Ovary (tissue), 3 donors: ENCODE measurements around the gene LSP1.

Source experiments
- EP300 ChIP-seq: sonication (generic); formaldehyde crosslinking; IDR thresholded peaks from one replicate; pipeline ENCODE4 v1.6.1; 2017; ENCODE audit warnings: antibody characterized with exemption
- POLR2A ChIP-seq: fragments of 450-650 bp; IDR thresholded peaks from one replicate; pipeline ENCODE4 v1.6.1; 2017; ENCODE audit warnings: antibody characterized with exemption, mild to moderate bottlenecking, moderate library complexity
- TF ChIP-seq, protein P1 (sequence below), 3 donors: fragments of 450-650 bp in 2 of 3; fragments of 200-600 bp in 1 of 3; IDR thresholded peaks; one replicate each; pipeline versions ENCODE4 v1.5.1 to v1.8.0; 2016 to 2022; ENCODE audit warnings: antibody characterized with exemption in 3 of 3, mild to moderate bottlenecking in 1 of 3
- donor health status: DM: no; HTN: no; CAD: no.

DNA sequence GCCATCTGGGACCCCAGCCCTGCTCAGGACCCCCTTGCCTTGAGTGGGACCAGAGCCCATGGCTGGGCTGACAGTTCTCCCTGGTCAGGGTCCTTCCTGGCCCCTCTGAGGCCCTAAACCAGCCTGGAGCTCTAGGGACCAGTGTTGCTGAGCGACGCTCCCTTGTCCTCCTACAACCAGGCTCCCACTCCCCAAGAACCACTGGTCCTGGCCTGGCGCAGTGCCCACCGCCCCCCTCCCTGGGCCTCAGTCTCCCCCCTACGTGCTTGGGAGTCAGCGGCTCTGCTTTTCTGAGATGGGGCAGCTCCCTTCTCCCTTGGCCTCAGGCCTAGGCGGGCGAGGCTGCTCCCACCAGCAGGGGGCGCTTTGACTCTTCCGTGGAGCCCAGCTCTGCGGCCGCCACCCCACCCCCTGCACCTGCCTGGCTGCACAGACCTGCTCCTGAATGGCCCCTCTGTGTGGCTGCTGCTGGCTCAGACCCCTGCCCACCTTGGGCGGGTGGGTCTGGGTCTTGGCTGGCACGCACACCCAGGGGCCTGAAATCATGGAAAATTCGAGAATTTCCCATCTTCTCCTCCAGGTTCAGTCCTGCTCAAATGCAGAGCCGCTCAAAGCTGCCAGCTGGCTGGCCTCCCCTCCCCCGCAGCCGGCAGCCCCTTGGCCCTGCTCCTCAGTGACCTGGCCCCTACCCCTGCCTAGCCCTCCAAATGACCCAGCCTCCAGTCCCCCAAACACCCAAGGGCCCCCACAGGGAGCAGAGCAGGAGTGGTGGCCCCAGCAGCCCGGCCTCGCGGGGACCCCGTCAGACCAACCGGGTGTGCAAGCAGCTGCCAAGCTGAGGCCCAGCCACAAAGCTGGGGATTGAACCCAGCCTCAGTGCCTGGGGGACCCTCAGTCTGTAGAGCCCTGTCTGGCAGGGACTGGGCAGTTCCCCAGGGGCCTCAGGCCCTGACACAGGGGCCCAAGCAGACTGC, 29.7 kb downstream of the LSP1 start:
- TF ChIP-seq, protein P1, sequence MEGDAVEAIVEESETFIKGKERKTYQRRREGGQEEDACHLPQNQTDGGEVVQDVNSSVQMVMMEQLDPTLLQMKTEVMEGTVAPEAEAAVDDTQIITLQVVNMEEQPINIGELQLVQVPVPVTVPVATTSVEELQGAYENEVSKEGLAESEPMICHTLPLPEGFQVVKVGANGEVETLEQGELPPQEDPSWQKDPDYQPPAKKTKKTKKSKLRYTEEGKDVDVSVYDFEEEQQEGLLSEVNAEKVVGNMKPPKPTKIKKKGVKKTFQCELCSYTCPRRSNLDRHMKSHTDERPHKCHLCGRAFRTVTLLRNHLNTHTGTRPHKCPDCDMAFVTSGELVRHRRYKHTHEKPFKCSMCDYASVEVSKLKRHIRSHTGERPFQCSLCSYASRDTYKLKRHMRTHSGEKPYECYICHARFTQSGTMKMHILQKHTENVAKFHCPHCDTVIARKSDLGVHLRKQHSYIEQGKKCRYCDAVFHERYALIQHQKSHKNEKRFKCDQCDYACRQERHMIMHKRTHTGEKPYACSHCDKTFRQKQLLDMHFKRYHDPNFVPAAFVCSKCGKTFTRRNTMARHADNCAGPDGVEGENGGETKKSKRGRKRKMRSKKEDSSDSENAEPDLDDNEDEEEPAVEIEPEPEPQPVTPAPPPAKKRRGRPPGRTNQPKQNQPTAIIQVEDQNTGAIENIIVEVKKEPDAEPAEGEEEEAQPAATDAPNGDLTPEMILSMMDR (IDR thresholded peaks at IDR 0.05) = peak; percentile 85 to 92 (median 92)
- TF ChIP-seq EP300 = no peak
- peak; percentile 2 for TF ChIP-seq POLR2A
